ENCODE data around the gene THSD4. TPM values are rescaled to one million over a fixed set of nuclear protein-coding genes. Genes with fewer than 3 reads are reported as not detected.

The THSD4 gene
- polyA plus RNA-seq, 1 experiment: 18.8 TPM

GRCh38 chr15:71145648-71146047, 30.4 kb downstream of the THSD4 start:
- Histone ChIP-seq H3K27me3 (ENCODE audit: control insufficient read depth, insufficient read depth, low read length) (no peaks in the 10 kb centered on the region), H3K36me3 (ENCODE audit: control insufficient read depth, insufficient read depth, low read length) (no peaks in the 10 kb centered on the region), H3K4me3 (ENCODE audit: low read depth, low read length) (no peak overlapping the region)
- TF ChIP-seq, protein P1, sequence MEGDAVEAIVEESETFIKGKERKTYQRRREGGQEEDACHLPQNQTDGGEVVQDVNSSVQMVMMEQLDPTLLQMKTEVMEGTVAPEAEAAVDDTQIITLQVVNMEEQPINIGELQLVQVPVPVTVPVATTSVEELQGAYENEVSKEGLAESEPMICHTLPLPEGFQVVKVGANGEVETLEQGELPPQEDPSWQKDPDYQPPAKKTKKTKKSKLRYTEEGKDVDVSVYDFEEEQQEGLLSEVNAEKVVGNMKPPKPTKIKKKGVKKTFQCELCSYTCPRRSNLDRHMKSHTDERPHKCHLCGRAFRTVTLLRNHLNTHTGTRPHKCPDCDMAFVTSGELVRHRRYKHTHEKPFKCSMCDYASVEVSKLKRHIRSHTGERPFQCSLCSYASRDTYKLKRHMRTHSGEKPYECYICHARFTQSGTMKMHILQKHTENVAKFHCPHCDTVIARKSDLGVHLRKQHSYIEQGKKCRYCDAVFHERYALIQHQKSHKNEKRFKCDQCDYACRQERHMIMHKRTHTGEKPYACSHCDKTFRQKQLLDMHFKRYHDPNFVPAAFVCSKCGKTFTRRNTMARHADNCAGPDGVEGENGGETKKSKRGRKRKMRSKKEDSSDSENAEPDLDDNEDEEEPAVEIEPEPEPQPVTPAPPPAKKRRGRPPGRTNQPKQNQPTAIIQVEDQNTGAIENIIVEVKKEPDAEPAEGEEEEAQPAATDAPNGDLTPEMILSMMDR (IDR thresholded peaks at IDR 0.05; ENCODE audit: insufficient read depth, low read depth, low read length): no peak
- ChIA-PET CTCF (no interaction called here), POLR2A (interaction anchor here (0.6 kb wide), 1 partner anchor 9 kb away, joined by 5 read pairs; no protein-coding TSS in a partner anchor)
- DNase-seq (ENCODE audit: low read depth): no peak

- CTCF ChIA-PET: no interaction called here
- no peak for DNase-seq (ENCODE audit: low read depth)
- no peaks in the 10 kb centered on the region for H3K36me3 ChIP-seq (ENCODE audit: control insufficient read depth, insufficient read depth, low read length)
- H3K27me3 ChIP-seq (ENCODE audit: control insufficient read depth, insufficient read depth, low read length): no peaks in the 10 kb centered on the region
- POLR2A ChIA-PET: interaction anchor here (0.6 kb wide), 1 partner anchor 10 kb away, joined by 5 read pairs; no protein-coding TSS in a partner anchor
- TF ChIP-seq, protein P1 (IDR thresholded peaks at IDR 0.05; ENCODE audit: insufficient read depth, low read depth, low read length): no peak
- H3K4me3 ChIP-seq (ENCODE audit: low read depth, low read length): no peak overlapping the region
These were observed 31.3 kb downstream of the THSD4 start for GRCh38 chr15:71146580-71146982.

- DNase-seq (ENCODE audit: low read depth): no peak
- no peak overlapping the region for H3K4me3 ChIP-seq (ENCODE audit: low read depth, low read length)
- TF ChIP-seq, protein P1 (IDR thresholded peaks at IDR 0.05; ENCODE audit: insufficient read depth, low read depth, low read length): no peak
- H3K36me3 ChIP-seq (ENCODE audit: control insufficient read depth, insufficient read depth, low read length): no peaks in the 10 kb centered on the region
- no peaks in the 10 kb centered on the region for H3K27me3 ChIP-seq (ENCODE audit: control insufficient read depth, insufficient read depth, low read length)
- ChIA-PET CTCF (no interaction called here), POLR2A (no interaction called here)
These were observed 32.8 kb downstream of the THSD4 start for GRCh38 chr15:71148048-71148447.

DNA sequence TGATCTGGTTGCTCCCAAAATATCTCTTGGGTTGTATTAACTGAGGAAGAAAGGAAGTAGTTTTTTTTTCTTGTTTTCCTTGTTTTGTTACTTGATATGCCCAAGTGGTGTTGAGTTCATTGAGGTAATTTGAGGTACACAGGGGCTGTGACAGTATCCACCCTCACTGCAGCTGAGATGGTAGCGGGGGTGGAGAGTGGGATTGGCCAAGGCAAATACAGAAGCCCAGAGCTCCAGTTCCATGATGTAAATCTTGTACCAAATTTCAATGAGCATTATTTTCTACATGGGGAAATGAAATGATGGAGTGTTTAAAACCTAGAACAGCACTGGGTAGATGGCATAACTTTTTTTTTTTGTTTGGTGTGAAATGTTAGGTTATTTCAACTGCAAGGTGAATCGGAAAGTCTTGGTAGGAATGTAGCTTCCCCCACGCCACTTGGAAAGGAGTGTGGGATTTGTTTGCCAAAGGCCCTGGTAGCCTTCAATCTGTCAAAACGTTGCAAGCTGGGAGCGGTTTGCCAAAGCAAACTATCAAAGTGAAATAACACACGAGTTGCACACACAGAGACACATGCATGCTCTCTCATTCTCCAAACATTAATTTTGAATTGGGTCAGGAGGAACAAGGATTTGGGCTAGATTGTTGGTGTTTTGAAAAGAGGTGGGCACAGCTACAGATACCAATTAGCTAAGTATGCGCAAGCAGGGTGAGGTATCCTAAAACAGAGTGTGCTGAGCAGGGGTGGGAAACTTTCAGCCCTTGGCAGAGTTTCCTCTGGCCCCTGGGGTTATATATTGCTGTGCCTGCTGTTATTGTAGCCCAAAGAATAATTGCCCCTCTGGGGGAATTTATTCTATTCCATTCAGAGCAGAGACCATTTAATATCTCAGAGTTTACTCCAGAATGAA, 34.6 kb downstream of the THSD4 start:
- H3K36me3 ChIP-seq (ENCODE audit: control insufficient read depth, insufficient read depth, low read length): no peaks in the 10 kb centered on the region
- ChIA-PET CTCF (no interaction called here), POLR2A (no interaction called here)
- no peaks in the 10 kb centered on the region for H3K27me3 ChIP-seq (ENCODE audit: control insufficient read depth, insufficient read depth, low read length)
- H3K4me3 ChIP-seq (ENCODE audit: low read depth, low read length): no peak overlapping the region
- DNase-seq (ENCODE audit: low read depth): no peak
- TF ChIP-seq, protein P1 (IDR thresholded peaks at IDR 0.05; ENCODE audit: insufficient read depth, low read depth, low read length): no peak

- peaks cover 4% of the 10 kb centered on the region for H3K36me3 ChIP-seq (ENCODE audit: control insufficient read depth, insufficient read depth, low read length)
- TF ChIP-seq, protein P1 (IDR thresholded peaks at IDR 0.05; ENCODE audit: insufficient read depth, low read depth, low read length): no peak
- CTCF ChIA-PET: no interaction called here
- POLR2A ChIA-PET: interaction anchor here (0.6 kb wide), 3 partner anchors 36 to 1853 kb away, joined by 3 to 5 read pairs (median 5); partner anchors contain the start of gene THSD4
- no peaks in the 10 kb centered on the region for H3K27me3 ChIP-seq (ENCODE audit: control insufficient read depth, insufficient read depth, low read length)
- peak; percentile 22 for DNase-seq (ENCODE audit: low read depth)
- H3K4me3 ChIP-seq (ENCODE audit: low read depth, low read length): no peak overlapping the region
These were observed 35.8 kb downstream of the THSD4 start for GRCh38 chr15:71151081-71151480.

Measured in BJ (cell line).